ENCODE data around the gene TMTC2.
"Not testable (repeated sequence)": the region's sequence is repeated elsewhere in the genome, so short reads cannot be mapped to it uniquely, and the experiment has no call there.

The TMTC2 gene

DNA sequence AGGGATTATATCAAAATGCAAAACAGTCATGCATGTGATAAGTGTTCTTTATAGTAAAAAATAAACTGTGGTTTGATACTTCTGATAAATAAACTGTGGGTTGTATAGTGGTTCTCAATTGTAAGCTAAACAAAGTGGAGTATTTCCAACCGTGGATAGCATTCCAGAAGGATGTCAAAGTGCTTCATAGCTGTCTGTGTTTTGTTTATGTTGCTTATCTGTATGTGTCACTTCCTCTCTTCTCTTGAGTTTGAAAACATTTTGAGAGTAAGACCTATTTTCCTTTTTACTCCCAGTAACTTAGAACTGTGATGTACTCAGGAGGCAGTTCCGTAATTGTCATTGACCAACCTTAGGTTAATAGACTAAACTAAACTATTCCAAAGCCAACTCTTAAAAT is 415.8 kb downstream of the TMTC2 start:
- no peaks in the 10 kb centered on the region for H3K36me3 ChIP-seq (replicated peaks)
- peak overlapping the region; percentile 1 for H3K27ac ChIP-seq
- TF ChIP-seq, protein P1, sequence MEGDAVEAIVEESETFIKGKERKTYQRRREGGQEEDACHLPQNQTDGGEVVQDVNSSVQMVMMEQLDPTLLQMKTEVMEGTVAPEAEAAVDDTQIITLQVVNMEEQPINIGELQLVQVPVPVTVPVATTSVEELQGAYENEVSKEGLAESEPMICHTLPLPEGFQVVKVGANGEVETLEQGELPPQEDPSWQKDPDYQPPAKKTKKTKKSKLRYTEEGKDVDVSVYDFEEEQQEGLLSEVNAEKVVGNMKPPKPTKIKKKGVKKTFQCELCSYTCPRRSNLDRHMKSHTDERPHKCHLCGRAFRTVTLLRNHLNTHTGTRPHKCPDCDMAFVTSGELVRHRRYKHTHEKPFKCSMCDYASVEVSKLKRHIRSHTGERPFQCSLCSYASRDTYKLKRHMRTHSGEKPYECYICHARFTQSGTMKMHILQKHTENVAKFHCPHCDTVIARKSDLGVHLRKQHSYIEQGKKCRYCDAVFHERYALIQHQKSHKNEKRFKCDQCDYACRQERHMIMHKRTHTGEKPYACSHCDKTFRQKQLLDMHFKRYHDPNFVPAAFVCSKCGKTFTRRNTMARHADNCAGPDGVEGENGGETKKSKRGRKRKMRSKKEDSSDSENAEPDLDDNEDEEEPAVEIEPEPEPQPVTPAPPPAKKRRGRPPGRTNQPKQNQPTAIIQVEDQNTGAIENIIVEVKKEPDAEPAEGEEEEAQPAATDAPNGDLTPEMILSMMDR (IDR thresholded peaks at IDR 0.05; ENCODE audit: low read depth, low read length, missing control alignments): no peak
- H3K4me3 ChIP-seq (ENCODE audit: low read depth, low read length): no peak overlapping the region
- peak; percentile 74 for DNase-seq
- H3K27me3 ChIP-seq (replicated peaks): no peaks in the 10 kb centered on the region
- in situ Hi-C loops (cut with HindIII; ENCODE audit: low pct_ligation_motif_present, low sequenced_read_pairs): no loop called here

DNA sequence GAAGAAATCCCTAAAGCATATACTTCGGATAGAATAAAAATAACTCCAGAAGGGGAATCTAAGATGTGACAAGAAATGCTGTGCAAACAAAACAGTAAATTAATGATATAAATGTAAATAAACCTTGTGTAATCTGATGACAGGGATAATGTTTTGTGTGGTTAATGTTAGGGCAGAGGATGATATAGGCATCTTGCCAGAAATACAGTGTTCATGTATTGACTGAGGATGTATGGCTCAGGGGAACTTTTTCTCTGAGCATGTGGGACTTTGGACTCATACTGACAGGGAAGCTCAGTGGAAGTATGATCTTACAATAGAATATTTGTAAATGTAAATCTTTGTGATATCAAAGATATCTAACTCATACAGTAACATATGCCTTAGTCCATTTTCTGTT is 420.2 kb downstream of the TMTC2 start:
- no peaks in the 10 kb centered on the region for H3K27me3 ChIP-seq (replicated peaks)
- TF ChIP-seq, protein P1 (IDR thresholded peaks at IDR 0.05; ENCODE audit: low read depth, low read length, missing control alignments): no peak
- no peaks in the 10 kb centered on the region for H3K36me3 ChIP-seq (replicated peaks)
- no peak overlapping the region for H3K27ac ChIP-seq
- no peak overlapping the region for H3K4me3 ChIP-seq (ENCODE audit: low read depth, low read length)
- in situ Hi-C loops (cut with HindIII; ENCODE audit: low pct_ligation_motif_present, low sequenced_read_pairs): no loop called here
- no peak for DNase-seq

DNA sequence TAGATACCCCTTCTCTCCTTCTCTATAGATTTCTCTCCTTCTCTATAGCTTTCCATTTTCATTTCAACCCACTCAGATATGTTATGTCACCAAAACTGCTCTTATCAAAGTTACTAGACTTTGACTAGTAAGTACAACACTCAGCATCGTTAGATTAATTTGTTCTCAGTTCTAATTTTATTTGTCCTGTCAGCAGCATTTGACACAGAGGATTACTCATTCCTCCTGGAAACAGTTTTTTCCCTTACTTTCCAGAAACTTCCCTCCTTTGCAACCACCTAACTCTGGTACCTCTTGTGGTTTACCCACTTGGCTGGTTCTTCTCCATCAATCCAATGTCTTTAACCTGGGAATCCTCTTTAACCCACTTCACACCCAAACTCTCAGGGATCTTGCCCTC is 423.7 kb downstream of the TMTC2 start:
- TF ChIP-seq, protein P1 (IDR thresholded peaks at IDR 0.05; ENCODE audit: low read depth, low read length, missing control alignments): no peak
- no peaks in the 10 kb centered on the region for H3K27me3 ChIP-seq (replicated peaks)
- in situ Hi-C loops (cut with HindIII; ENCODE audit: low pct_ligation_motif_present, low sequenced_read_pairs): no loop called here

DNA sequence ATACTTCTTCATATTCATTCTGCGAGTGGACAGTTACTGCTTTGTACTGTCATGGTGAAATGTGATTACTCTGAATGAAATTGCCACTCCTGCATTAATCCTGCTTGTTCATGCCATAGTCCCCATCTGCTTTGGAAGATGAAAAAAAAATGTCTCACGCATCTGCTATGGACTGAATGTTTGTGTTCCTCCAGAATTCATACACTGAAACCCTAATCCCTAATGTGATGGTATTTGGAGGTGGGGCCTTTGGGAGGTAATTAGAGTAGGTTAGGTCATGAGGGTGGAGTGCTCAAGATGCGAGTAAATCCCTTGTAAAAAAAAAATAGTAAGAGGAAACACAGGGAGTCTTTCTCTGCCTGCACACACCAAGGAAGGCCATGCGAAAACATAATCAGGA is 427.2 kb downstream of the TMTC2 start:
- no peak overlapping the region for H3K27ac ChIP-seq
- TF ChIP-seq, protein P1 (IDR thresholded peaks at IDR 0.05; ENCODE audit: low read depth, low read length, missing control alignments): no peak
- H3K4me3 ChIP-seq (ENCODE audit: low read depth, low read length): no peak overlapping the region
- in situ Hi-C loops (cut with HindIII; ENCODE audit: low pct_ligation_motif_present, low sequenced_read_pairs): no loop called here
- H3K27me3 ChIP-seq (replicated peaks): no peaks in the 10 kb centered on the region
- no peaks in the 10 kb centered on the region for H3K36me3 ChIP-seq (replicated peaks)
- no peak for DNase-seq

More for the DNA sequence above, 423.7 kb downstream of the TMTC2 start:
- Histone ChIP-seq H3K27ac (no peak overlapping the region), H3K4me3 (ENCODE audit: low read depth, low read length) (no peak overlapping the region), H3K36me3 (replicated peaks) (no peaks in the 10 kb centered on the region)
- no peak for DNase-seq

DNA sequence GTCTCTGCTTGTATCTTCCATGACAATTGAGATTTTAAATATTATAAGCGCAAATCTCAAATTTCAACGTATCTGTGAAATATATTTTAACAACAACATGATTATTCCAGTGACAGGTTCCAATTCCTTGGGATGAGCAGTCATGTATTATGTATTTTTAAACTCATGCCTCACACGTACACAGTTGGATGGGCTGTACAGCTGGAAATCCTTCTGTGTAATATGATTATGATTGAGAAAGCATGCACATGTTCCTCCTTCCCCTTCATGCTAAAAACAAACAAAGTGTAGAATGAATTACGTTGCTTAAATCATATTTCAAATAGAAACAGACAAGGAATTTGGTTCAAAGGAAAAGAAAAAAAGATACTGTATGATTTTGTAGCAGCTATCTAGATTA is 428.3 kb downstream of the TMTC2 start:
- in situ Hi-C loops (cut with HindIII; ENCODE audit: low pct_ligation_motif_present, low sequenced_read_pairs): no loop called here
- DNase-seq: no peak
- Histone ChIP-seq H3K27me3 (replicated peaks) (no peaks in the 10 kb centered on the region), H3K36me3 (replicated peaks) (no peaks in the 10 kb centered on the region), H3K4me3 (ENCODE audit: low read depth, low read length) (no peak overlapping the region), H3K27ac (no peak overlapping the region)
- TF ChIP-seq, protein P1 (IDR thresholded peaks at IDR 0.05; ENCODE audit: low read depth, low read length, missing control alignments): no peak

DNA sequence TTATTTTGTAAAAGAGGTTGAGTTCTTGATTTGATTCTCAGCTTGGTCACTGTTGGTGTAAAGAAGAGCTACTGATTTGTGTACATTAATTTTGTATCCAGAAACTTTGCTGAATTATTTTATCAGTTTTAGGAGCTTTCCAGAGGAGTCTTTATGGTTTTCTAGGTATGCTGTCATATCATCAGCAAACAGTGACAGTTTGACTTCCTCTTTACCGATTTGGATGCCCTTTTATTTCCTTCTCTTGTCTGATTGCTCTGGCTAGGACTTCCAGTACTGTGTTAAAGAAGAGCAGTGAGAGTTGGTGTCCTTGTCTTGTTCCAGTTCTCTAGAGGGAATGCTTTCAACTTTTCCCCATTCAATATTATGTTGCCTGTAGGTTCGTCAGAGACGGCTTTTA is 431.2 kb downstream of the TMTC2 start:
- H3K4me3 ChIP-seq (ENCODE audit: low read depth, low read length); DNase-seq; H3K27me3 ChIP-seq (replicated peaks); H3K36me3 ChIP-seq (replicated peaks); in situ Hi-C loops (cut with HindIII; ENCODE audit: low pct_ligation_motif_present, low sequenced_read_pairs); H3K27ac ChIP-seq: not testable (repeated sequence)
